ENCODE measurements around the gene ANK3.
"Not testable (repeated sequence)": the region's sequence is repeated elsewhere in the genome, so short reads cannot be mapped to it uniquely, and the experiment has no call there.

ANK3 gene

DNA sequence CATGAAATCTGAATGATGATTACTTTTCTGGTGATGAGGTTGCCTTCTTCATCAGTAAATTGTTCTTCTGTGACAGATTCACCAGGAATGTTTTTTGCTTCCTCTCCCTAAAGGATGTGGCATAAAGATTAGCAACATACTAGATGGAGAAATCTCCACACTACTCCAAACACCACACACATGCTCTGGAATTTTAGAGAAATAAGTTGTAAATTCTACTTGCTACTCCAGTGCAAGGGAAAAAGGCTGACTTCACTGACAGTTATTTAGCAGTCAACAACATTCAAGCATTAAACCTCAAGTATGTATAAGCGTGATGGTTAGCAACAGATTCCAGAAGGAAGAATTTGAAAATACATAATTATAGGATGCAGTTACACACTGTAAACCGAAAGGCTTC, 345.4 kb downstream of the ANK3 start:
- Histone ChIP-seq H3K4me3 (ENCODE audit: low read length in 2 of 2) (no peak overlapping the region), H3K9ac (ENCODE audit: low read length in 2 of 2) (no peak overlapping the region), H3K4me1 (ENCODE audit: control insufficient read depth, insufficient read depth, low read length) (peaks cover 4% of the 10 kb centered on the region), H3K27ac (ENCODE audit: low read length) (no peak overlapping the region), H3K36me3 (ENCODE audit: control insufficient read depth in 2 of 2, insufficient read depth in 2 of 2, low read length in 2 of 2) (no peaks in the 10 kb centered on the region), H3K27me3 (ENCODE audit: control insufficient read depth in 1 of 2, insufficient read depth in 2 of 2, low read length in 2 of 2) (no peaks in the 10 kb centered on the region), H3K9me3 (ENCODE audit: control insufficient read depth in 2 of 2, low read length in 2 of 2) (no peaks in the 10 kb centered on the region)

DNA sequence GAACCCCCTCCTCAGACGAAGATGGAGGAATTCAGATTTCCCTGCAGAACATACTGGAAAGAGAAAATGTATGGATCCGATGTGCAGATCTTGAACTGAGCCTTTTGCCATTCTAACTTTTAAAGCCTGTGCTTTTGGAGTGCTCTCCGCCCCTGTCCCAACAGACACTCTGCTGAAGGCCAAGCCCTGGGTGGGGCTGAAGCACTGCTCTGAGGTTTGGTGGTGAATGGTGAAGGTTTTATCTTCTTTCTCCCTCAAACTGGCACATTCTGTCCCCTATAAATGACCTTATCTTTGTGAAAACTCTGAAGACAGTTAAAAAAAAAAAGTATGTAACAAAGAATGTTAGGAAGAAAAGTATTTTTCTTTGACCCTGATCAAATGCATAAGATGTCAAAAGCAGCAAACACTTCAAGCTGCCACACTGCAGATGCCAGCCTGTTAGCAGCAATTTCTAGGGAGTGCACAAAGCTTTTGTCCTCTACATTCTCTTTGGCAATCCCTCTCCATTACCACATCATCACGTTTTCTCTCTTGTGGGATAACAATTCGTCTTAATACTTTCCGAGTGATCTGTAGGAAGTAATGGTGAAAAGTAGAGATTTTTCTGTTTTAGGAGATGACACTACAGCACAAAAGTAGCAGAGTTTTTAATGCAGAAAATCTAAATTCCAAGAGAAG, 346.0 kb downstream of the ANK3 start:
- no peak overlapping the region for H3K4me3 ChIP-seq (ENCODE audit: low read length in 2 of 2)
- no peaks in the 10 kb centered on the region for H3K27me3 ChIP-seq (ENCODE audit: control insufficient read depth in 1 of 2, insufficient read depth in 2 of 2, low read length in 2 of 2)
- no peaks in the 10 kb centered on the region for H3K9me3 ChIP-seq (ENCODE audit: control insufficient read depth in 2 of 2, low read length in 2 of 2)
- H3K4me1 ChIP-seq (ENCODE audit: control insufficient read depth, insufficient read depth, low read length): peaks cover 4% of the 10 kb centered on the region
- no peak overlapping the region for H3K9ac ChIP-seq (ENCODE audit: low read length in 2 of 2)
- H3K27ac ChIP-seq (ENCODE audit: low read length): no peak overlapping the region
- H3K36me3 ChIP-seq (ENCODE audit: control insufficient read depth in 2 of 2, insufficient read depth in 2 of 2, low read length in 2 of 2): no peaks in the 10 kb centered on the region

- Histone ChIP-seq H3K36me3 (ENCODE audit: control insufficient read depth in 2 of 2, insufficient read depth in 2 of 2, low read length in 2 of 2) (no peaks in the 10 kb centered on the region), H3K4me1 (ENCODE audit: control insufficient read depth, insufficient read depth, low read length) (peaks cover 4% of the 10 kb centered on the region), H3K9me3 (ENCODE audit: control insufficient read depth in 2 of 2, low read length in 2 of 2) (no peaks in the 10 kb centered on the region), H3K27me3 (ENCODE audit: control insufficient read depth in 1 of 2, insufficient read depth in 2 of 2, low read length in 2 of 2) (no peaks in the 10 kb centered on the region), H3K4me3 (ENCODE audit: low read length in 2 of 2) (no peak overlapping the region), H3K27ac (ENCODE audit: low read length) (no peak overlapping the region), H3K9ac (ENCODE audit: low read length in 2 of 2) (no peak overlapping the region)
Observed at GRCh38 chr10:60042914-60043313, 346.8 kb downstream of the ANK3 start.

DNA sequence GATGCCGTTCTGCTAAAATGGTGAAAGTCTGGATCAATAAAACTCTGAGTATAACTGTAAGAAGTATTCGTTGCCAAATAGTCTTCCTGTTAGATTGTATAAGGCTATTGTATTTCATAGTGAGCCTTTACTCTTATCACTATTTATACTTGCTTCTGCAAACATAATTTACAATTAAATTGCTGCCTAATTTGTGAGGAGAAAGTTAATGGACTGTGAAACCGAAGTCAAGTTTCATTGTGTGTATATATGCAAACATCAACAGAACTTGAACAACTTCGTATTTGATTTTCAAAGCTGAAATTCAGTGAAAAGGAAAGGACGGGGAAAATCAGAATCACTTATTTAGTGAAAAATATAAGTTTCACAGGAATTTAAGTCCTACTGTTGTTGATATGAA, 347.4 kb downstream of the ANK3 start:
- Histone ChIP-seq H3K4me3 (ENCODE audit: low read length in 2 of 2) (no peak overlapping the region), H3K27me3 (ENCODE audit: control insufficient read depth in 1 of 2, insufficient read depth in 2 of 2, low read length in 2 of 2) (no peaks in the 10 kb centered on the region), H3K4me1 (ENCODE audit: control insufficient read depth, insufficient read depth, low read length) (peaks cover 4% of the 10 kb centered on the region), H3K9ac (ENCODE audit: low read length in 2 of 2) (no peak overlapping the region), H3K36me3 (ENCODE audit: control insufficient read depth in 2 of 2, insufficient read depth in 2 of 2, low read length in 2 of 2) (no peaks in the 10 kb centered on the region), H3K9me3 (ENCODE audit: control insufficient read depth in 2 of 2, low read length in 2 of 2) (no peaks in the 10 kb centered on the region), H3K27ac (ENCODE audit: low read length) (no peak overlapping the region)

GRCh38 chr10:60041489-60042133, 348.1 kb downstream of the ANK3 start:
- Histone ChIP-seq H3K4me1 (ENCODE audit: control insufficient read depth, insufficient read depth, low read length) (peaks cover 4% of the 10 kb centered on the region), H3K27me3 (ENCODE audit: control insufficient read depth in 1 of 2, insufficient read depth in 2 of 2, low read length in 2 of 2) (no peaks in the 10 kb centered on the region), H3K9me3 (ENCODE audit: control insufficient read depth in 2 of 2, low read length in 2 of 2) (no peaks in the 10 kb centered on the region), H3K9ac (ENCODE audit: low read length in 2 of 2) (no peak overlapping the region), H3K36me3 (ENCODE audit: control insufficient read depth in 2 of 2, insufficient read depth in 2 of 2, low read length in 2 of 2) (no peaks in the 10 kb centered on the region), H3K4me3 (ENCODE audit: low read length in 2 of 2) (no peak overlapping the region), H3K27ac (ENCODE audit: low read length) (no peak overlapping the region)

DNA sequence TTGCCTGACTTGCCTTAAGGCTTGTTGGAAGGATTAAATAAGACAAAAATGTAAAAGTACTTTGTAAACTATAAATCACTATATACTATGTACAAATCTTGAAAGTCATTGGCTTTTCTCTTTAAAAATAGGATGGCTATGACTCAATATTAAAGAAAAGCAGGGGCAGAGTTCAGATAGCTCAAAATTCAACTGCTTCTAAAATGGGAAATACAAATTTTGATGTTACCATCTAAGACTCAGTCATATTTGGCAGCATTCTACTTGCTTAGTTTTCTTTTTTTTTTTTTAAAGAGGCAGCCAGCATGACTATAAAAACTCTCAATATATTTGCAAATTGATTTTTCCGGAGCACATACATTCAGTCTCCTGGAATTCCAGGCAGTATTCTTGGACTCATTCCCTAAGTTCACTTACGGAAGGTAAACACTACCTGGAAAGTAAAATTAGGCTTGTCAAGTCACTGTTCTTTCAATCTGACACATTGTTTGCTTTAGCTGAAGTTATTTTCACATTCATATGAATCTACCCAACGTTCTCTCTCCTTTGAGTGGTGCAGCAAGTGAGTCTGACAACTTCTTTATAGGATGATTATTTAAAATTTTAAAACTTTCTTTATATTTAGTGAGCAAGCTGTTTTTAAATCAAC, 349.5 kb downstream of the ANK3 start:
- H3K27me3 ChIP-seq (ENCODE audit: control insufficient read depth in 1 of 2, insufficient read depth in 2 of 2, low read length in 2 of 2): no peaks in the 10 kb centered on the region
- H3K36me3 ChIP-seq (ENCODE audit: control insufficient read depth in 2 of 2, insufficient read depth in 2 of 2, low read length in 2 of 2): no peaks in the 10 kb centered on the region
- no peak overlapping the region for H3K27ac ChIP-seq (ENCODE audit: low read length)
- H3K4me3 ChIP-seq (ENCODE audit: low read length in 2 of 2): no peak overlapping the region
- no peak overlapping the region for H3K9ac ChIP-seq (ENCODE audit: low read length in 2 of 2)
- H3K4me1 ChIP-seq (ENCODE audit: control insufficient read depth, insufficient read depth, low read length): peaks cover 4% of the 10 kb centered on the region
- H3K9me3 ChIP-seq (ENCODE audit: control insufficient read depth in 2 of 2, low read length in 2 of 2): no peaks in the 10 kb centered on the region

- H3K27ac ChIP-seq (ENCODE audit: low read length): no peak overlapping the region
- no peaks in the 10 kb centered on the region for H3K27me3 ChIP-seq (ENCODE audit: control insufficient read depth in 1 of 2, insufficient read depth in 2 of 2, low read length in 2 of 2)
- no peak overlapping the region for H3K4me3 ChIP-seq (ENCODE audit: low read length in 2 of 2)
- H3K36me3 ChIP-seq (ENCODE audit: control insufficient read depth in 2 of 2, insufficient read depth in 2 of 2, low read length in 2 of 2): no peaks in the 10 kb centered on the region
- H3K9me3 ChIP-seq (ENCODE audit: control insufficient read depth in 2 of 2, low read length in 2 of 2): no peaks in the 10 kb centered on the region
- peaks cover 6% of the 10 kb centered on the region for H3K4me1 ChIP-seq (ENCODE audit: control insufficient read depth, insufficient read depth, low read length)
- no peak overlapping the region for H3K9ac ChIP-seq (ENCODE audit: low read length in 2 of 2)
Observed at GRCh38 chr10:60035984-60036383, 353.7 kb downstream of the ANK3 start.

DNA sequence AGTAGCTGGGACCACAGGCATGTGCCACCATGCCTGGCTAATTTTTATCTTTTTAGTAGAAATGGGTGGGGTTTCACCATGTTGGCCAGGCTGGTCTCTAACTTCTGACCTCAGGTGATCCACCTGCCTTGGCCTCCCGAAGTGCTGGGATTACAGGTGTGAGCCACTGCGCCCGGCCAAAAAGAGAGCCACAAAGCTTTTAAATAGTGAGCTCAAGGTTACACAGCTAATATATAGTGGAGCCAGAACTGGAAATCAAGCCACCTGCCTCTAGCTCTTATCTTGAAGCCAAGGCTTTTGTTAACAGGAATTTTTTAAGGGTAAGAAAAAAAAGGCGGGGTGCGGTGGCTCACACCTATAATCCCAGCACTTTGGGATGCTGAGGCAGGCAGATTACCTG, 354.3 kb downstream of the ANK3 start:
- H3K36me3 ChIP-seq (ENCODE audit: control insufficient read depth in 2 of 2, insufficient read depth in 2 of 2, low read length in 2 of 2); H3K9ac ChIP-seq (ENCODE audit: low read length in 2 of 2); H3K9me3 ChIP-seq (ENCODE audit: control insufficient read depth in 2 of 2, low read length in 2 of 2); H3K4me3 ChIP-seq (ENCODE audit: low read length in 2 of 2); H3K4me1 ChIP-seq (ENCODE audit: control insufficient read depth, insufficient read depth, low read length); H3K27me3 ChIP-seq (ENCODE audit: control insufficient read depth in 1 of 2, insufficient read depth in 2 of 2, low read length in 2 of 2); H3K27ac ChIP-seq (ENCODE audit: low read length): not testable (repeated sequence)

GRCh38 chr10:60032723-60033122, 357.0 kb downstream of the ANK3 start:
- H3K27ac ChIP-seq (ENCODE audit: low read length): no peak overlapping the region
- no peak overlapping the region for H3K4me3 ChIP-seq (ENCODE audit: low read length in 2 of 2)
- peaks cover 6% of the 10 kb centered on the region for H3K4me1 ChIP-seq (ENCODE audit: control insufficient read depth, insufficient read depth, low read length)
- H3K27me3 ChIP-seq (ENCODE audit: control insufficient read depth in 1 of 2, insufficient read depth in 2 of 2, low read length in 2 of 2): no peaks in the 10 kb centered on the region
- no peak overlapping the region for H3K9ac ChIP-seq (ENCODE audit: low read length in 2 of 2)
- no peaks in the 10 kb centered on the region for H3K9me3 ChIP-seq (ENCODE audit: control insufficient read depth in 2 of 2, low read length in 2 of 2)
- H3K36me3 ChIP-seq (ENCODE audit: control insufficient read depth in 2 of 2, insufficient read depth in 2 of 2, low read length in 2 of 2): no peaks in the 10 kb centered on the region

GRCh38 chr10:60031664-60032063, 358.0 kb downstream of the ANK3 start:
- no peaks in the 10 kb centered on the region for H3K36me3 ChIP-seq (ENCODE audit: control insufficient read depth in 2 of 2, insufficient read depth in 2 of 2, low read length in 2 of 2)
- no peaks in the 10 kb centered on the region for H3K27me3 ChIP-seq (ENCODE audit: control insufficient read depth in 1 of 2, insufficient read depth in 2 of 2, low read length in 2 of 2)
- H3K4me3 ChIP-seq (ENCODE audit: low read length in 2 of 2): no peak overlapping the region
- H3K27ac ChIP-seq (ENCODE audit: low read length): no peak overlapping the region
- no peaks in the 10 kb centered on the region for H3K9me3 ChIP-seq (ENCODE audit: control insufficient read depth in 2 of 2, low read length in 2 of 2)
- no peak overlapping the region for H3K9ac ChIP-seq (ENCODE audit: low read length in 2 of 2)
- peaks cover 6% of the 10 kb centered on the region for H3K4me1 ChIP-seq (ENCODE audit: control insufficient read depth, insufficient read depth, low read length)

GRCh38 chr10:60031183-60031582, 358.5 kb downstream of the ANK3 start:
- H3K27me3 ChIP-seq (ENCODE audit: control insufficient read depth in 1 of 2, insufficient read depth in 2 of 2, low read length in 2 of 2): no peaks in the 10 kb centered on the region
- H3K4me3 ChIP-seq (ENCODE audit: low read length in 2 of 2): no peak overlapping the region
- H3K9ac ChIP-seq (ENCODE audit: low read length in 2 of 2): no peak overlapping the region
- no peak overlapping the region for H3K27ac ChIP-seq (ENCODE audit: low read length)
- H3K9me3 ChIP-seq (ENCODE audit: control insufficient read depth in 2 of 2, low read length in 2 of 2): no peaks in the 10 kb centered on the region
- H3K36me3 ChIP-seq (ENCODE audit: control insufficient read depth in 2 of 2, insufficient read depth in 2 of 2, low read length in 2 of 2): no peaks in the 10 kb centered on the region
- H3K4me1 ChIP-seq (ENCODE audit: control insufficient read depth, insufficient read depth, low read length): peaks cover 6% of the 10 kb centered on the region
